B cell (primary cell): ENCODE measurements around the gene HTR2B.

Source experiments
- CTCF ChIP-seq: fragments of 200-600 bp; IDR thresholded peaks from one replicate; pipeline ENCODE4 v1.8.0; 2022; ENCODE audit warnings: antibody characterized with exemption, mild to moderate bottlenecking
- EZH2 ChIP-seq: IDR thresholded peaks from 2 replicates; pipeline ENCODE4 v1.6.1; 2012; ENCODE audit warnings: borderline replicate concordance, low read depth, mild to moderate bottlenecking, moderate library complexity, low read length; ENCODE audit not compliant: insufficient read depth, poor library complexity, severe bottlenecking

DNA sequence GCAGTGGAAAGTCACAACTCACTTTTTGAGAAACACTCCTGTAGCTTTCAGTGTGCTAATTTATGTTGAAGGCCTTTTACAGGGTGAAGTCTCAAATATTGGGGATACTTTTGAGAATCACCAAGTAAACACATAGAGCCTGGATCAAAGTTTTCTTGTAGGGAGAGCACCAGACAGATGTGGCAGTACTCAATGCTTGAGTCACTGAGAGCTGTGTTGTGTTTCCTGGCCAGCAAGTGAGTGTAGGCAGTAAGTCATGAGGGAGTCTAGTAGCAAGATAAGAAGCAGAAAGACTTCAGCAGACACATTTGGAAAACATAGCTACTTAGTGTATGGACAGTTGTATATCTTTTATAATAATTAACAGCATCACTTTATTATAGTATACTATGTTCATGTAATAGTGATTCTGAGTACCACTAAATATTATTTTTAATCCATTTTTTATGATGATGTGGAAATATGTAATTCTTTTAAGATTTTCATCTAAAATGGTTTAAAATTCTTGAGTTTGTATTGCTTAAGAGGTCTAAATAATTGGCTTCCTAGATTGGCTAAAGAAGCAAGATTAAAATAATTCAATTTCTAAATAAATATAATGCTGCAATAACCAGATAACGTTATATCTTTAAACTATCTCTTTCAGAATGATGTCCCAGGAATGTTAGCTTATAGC lies 55.3 kb downstream of the HTR2B start:
- no peak for TF ChIP-seq CTCF
- no peak for TF ChIP-seq EZH2
